T1000 (cell line): ENCODE data around the gene SPATA31D1.
A peak's percentile ranks its signal among the peaks of the same experiment; 100 is the strongest.
"Not testable (repeated sequence)": the region's sequence is repeated elsewhere in the genome, so short reads cannot be mapped to it uniquely, and the experiment has no call there.

ENCODE experiments used
- DNase-seq: peaks from one replicate; lab custom pipeline; 2025; ENCODE audit warnings: mixed read lengths; lab: John Stamatoyannopoulos, UW

SPATA31D1 gene

GRCh38 chr9:81988472-81988871, at the start of gene SPATA31D1:
TSS of gene SPATA31D1 (plus strand) at chr9:81988772. CDS start at chr9:81988819, 47 bp downstream.
- not testable (repeated sequence) for DNase-seq

GRCh38 chr9:81943393-81943792, 45.2 kb upstream of the SPATA31D1 start, which contains the start of gene SPATA31D3:
TSS of gene SPATA31D3 (plus strand) at chr9:81943500. CDS start at chr9:81943586, 86 bp downstream.
- not testable (repeated sequence) for DNase-seq

DNA sequence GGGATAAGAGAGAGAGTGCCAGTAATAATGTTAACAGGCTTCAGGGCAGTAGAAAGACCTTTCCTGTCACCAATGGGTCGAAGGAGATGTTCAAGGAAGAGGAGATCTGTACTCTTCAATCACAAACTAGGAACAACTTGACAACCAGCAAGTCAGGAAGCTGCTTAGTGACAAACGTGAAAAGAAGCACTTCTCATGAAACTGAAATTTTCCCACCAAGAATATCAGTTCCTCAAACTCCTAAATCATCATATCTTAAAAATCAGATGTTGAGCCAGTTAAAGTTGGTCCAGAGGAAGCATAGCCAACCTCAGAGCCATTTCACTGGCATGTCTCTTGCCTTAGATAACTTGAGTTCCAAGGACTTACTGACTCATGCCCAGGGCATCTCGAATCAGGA, 39.9 kb upstream of the SPATA31D1 start:
- not testable (repeated sequence) for DNase-seq

GRCh38 chr9:81953096-81953495, 35.5 kb upstream of the SPATA31D1 start:
- DNase-seq = no peak

DNA sequence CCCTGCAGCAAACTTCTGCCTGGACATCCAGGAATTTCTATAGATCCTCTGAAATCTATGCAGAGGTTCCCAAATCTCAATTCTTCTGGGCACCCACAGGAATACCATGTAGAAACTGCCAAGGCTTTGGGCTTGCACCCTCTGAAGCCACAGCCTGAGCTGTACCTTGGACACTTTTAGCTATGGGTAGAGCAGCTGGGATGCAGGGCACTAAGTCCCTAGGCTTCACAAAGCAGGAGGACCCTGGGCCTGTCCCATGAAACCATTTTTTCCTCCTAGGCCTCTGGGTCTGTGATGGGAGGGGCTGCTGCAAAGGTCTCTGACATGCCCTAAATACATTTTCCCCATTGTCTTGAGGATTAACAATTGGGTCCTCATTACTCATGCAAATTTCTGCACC, 32.9 kb upstream of the SPATA31D1 start:
- no peak for DNase-seq

DNA sequence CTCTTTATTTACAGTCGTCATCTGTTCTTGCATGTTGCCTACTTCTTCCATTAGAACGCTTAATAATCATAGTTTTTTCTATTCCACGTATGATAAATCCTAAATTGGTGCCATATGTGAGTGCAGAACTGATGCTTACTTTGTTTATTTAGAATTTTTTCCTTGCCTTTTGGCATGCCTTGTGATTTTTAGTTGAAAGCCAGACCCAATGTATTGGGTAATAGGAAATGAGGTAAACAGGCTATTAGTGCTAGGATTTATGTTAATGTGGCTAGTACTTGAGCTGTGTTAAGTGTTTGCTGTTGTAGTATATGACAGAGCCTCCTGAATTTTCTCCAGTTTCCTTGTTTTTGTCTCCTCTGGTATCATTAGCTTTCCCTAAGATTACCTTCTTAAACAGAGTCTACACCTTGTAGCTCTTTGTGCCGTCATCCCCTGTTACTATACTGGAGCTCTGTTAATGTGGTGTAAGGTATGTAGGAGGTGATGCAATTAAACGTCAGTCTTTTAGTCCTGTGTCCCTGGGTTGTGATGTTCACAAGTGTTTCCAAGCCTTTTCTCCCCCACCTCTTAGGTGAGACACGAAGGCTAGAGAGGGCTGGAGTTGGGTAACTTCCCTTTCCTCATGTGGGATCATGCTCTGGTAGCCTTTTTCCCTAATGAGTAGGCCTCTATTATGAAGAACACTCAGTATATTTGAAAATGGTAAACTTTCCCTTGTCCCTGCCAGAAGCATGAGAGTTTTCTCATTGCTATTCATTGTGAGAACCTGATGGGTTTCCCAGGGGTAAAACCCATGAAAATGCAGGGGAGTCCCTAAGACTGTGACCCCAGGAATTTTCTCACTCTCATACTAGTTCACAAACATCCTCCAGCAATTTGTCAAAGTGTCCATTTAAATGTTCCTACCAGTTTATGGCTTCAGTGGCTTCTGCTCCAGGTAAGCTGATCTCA, 24.1 kb upstream of the SPATA31D1 start:
- no peak for DNase-seq

GRCh38 chr9:81968026-81968425, 20.5 kb upstream of the SPATA31D1 start:
- no peak for DNase-seq

GRCh38 chr9:81969971-81970370, 18.6 kb upstream of the SPATA31D1 start:
- DNase-seq = no peak

DNA sequence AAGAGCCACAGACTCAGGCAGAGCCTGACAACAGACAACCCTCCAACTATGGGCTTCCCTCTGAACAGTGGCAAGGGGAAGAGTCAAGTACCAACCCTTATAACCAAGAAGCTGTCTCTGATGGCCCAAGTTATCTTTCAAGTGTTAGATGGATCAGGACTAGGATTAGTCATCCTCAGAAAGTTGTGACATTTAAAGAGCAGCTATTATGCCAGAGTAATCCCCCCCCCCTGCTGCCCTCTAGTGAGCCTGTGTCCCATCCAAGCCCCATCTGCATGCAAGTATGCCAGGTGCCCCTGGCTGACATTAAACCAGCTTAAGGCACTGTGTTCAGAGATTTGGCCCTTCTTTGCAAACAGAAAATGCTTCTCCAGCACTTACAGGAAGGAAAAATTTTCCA, 16.8 kb upstream of the SPATA31D1 start:
- DNase-seq = no peak

- DNase-seq = no peak
These were observed 13.8 kb upstream of the SPATA31D1 start for GRCh38 chr9:81974764-81975163.

- DNase-seq = no peak
These were observed 12.2 kb upstream of the SPATA31D1 start for GRCh38 chr9:81976351-81976750.

DNA sequence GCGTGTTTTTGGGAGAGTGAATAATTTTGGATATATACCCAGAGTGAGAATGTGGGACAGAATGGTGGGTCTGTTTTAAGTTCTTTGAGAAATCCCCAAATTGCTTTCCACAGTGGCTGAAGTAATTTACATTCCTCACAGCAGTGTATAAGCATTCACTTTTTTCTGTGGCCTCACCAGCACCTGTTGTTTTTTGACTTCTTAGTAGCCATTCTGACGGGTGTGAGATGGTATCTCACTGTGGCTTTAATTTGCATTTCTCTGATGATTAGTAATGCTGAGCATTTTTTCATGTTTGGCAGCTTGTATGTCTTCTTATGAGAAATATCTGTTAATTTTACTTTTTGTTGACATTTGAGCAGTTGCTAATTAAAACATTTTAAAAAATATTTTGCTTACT, 9.4 kb upstream of the SPATA31D1 start:
- DNase-seq = no peak

GRCh38 chr9:81980568-81980967, 8.0 kb upstream of the SPATA31D1 start:
- no peak for DNase-seq

DNA sequence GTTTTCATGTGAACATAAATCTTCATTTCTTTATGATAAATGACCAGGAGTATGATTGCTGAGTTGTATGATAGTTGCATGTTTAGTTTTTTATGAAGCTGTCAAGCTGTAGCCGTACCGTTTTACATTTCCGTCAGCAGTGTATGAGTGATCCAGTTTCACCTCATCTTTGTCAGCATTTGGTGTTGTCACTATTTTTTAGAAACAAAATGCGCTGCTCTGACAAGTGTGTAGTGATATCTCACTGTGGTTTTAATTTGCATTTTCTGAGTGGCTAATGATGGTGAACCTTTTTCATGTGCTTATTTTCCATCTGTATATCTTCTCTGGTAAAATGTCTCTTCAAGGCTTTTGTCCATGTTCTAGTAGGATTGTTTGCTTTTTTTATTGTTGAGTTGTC, 6.7 kb upstream of the SPATA31D1 start:
- DNase-seq = no peak

- no peak for DNase-seq
These were observed 3.6 kb upstream of the SPATA31D1 start for GRCh38 chr9:81984928-81985327.

- DNase-seq = no peak
These were observed 2.5 kb upstream of the SPATA31D1 start for GRCh38 chr9:81986051-81986450.

DNA sequence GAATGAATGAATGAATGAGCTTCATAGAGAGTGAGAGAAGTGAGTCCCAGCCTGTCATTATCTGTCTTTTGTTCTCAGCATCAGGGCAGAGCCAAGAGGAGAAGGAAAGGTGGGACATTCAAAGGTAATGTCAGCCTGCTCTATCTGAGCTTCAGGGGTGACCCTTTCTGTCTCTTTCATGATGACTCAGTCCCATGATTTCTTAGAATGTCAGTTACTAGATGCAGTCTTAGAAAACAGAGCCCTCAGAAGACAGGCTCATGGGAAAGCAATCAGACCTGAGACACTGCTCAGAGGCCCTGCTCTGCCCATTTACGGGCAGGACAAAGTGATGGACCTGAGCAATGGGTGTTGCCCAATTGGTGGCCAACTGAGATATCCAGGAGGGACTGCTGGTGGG, 1.1 kb downstream of the SPATA31D1 start:
- no peak for DNase-seq

GRCh38 chr9:81993656-81994055, 5.1 kb downstream of the SPATA31D1 start:
- DNase-seq = no peak

- DNase-seq = no peak
These were observed 11.2 kb downstream of the SPATA31D1 start for GRCh38 chr9:81999806-82000205.

DNA sequence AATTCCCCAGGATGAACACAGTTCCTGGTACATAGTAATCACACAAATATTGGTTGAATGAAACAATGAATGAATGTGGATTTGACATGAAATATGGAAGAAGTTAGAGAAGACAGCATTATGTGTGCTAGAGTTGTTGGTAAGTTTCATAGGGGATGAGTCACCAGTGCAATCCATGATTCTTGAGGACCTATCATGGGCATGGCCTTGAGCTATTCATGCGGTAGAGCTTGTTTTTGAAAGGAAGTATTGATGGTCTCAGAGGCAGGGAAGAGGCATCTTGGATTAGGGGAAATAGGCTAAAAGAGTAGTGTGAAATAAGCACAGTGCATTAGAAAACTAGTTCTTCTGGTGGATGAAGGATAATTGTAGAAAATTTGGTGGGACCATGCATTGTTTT, 22.1 kb downstream of the SPATA31D1 start:
- DNase-seq = no peak

- DNase-seq = no peak
These were observed 22.6 kb downstream of the SPATA31D1 start for GRCh38 chr9:82011133-82011532.

GRCh38 chr9:82012276-82012675, 23.7 kb downstream of the SPATA31D1 start:
- DNase-seq = no peak

DNA sequence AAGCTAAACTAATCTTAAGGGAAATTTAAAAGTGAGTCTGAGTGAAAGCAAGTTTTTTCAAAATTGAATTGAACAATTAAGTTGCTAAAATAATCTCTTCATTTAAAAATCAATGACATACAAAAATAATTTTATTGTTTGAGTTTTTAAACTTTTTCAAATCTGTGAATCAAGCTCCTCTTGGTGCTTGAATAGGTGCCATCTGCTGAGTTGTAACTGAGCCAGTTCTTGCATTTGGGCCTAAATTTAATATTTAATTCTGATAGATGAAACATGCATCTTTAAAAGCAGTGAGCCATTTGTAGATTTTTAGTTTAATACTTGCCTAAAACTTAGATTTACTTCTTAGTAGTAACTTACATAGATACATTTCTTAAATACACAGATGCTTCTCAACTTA, 31.8 kb downstream of the SPATA31D1 start:
- DNase-seq = no peak

DNA sequence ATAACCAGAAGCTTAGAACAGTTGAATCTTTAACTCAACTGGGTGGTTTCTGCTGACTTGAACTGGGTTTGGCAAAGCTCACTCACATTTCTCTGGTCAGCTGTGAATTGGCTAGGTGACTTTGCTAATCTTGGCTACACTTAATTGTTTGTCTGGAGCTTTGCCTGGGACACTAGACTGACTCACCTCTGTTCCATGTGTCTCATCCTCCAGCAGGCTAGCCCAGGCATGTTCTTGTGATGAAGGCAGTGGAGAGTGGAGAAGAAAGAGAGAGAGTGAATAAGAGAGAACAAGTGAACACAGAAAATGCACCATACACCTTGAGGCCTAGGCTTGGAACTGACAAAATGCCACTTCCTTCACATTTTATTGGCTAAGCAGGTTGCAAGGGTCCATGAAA, 32.6 kb downstream of the SPATA31D1 start:
- peak; percentile 27 for DNase-seq
